ELF-1 (cell line): ENCODE results near the gene CHRNA4.

ENCODE experiments used
- DNase-seq: peaks from one replicate; pipeline ENCODE4 v3.0.0-alpha.2; 2016; ENCODE audit warnings: low read depth, low spot score

The CHRNA4 gene

GRCh38 chr20:63360850-63361518 is at the start of gene CHRNA4:
Gene CHRNA4 (minus strand): TSS chr20:63361349. CDS start chr20:63361165, 184 bp downstream.
- DNase-seq = no peak

DNA sequence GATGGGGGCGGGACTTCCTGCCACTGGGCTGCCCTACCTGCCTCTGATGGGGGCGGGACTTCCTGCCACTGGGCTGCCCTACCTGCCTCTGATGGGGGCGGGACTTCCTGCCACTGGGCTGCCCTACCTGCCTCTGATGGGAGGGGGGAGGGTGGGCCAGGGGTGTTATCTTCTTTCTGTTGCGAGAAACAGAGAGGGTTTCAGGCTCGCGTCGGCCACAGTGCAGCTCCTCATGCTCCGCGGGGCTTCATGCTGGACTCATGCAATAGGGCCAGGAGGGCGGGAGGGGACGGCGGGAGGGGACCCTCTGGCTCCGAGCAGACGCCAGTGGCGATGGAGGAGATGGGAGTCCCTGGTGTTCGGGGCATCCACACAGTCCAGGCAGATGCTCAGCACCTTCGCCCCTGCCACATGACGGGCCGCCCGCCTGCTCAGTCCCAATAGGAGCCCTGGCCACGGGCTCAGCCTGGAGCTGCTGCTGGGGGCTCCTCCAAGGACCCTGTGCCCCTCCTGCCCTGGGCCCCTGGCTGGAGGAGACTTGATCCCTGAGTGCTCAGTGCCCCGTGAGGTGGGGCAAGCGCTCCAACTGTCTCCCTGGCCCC is 48.8 kb upstream of the CHRNA4 start:
- no peak for DNase-seq

GRCh38 chr20:63409066-63409833 is 48.1 kb upstream of the CHRNA4 start:
- no peak for DNase-seq

GRCh38 chr20:63408684-63409046 is 47.5 kb upstream of the CHRNA4 start:
- no peak for DNase-seq

- DNase-seq = no peak
These were observed 47.0 kb upstream of the CHRNA4 start for GRCh38 chr20:63407928-63408683.

DNA sequence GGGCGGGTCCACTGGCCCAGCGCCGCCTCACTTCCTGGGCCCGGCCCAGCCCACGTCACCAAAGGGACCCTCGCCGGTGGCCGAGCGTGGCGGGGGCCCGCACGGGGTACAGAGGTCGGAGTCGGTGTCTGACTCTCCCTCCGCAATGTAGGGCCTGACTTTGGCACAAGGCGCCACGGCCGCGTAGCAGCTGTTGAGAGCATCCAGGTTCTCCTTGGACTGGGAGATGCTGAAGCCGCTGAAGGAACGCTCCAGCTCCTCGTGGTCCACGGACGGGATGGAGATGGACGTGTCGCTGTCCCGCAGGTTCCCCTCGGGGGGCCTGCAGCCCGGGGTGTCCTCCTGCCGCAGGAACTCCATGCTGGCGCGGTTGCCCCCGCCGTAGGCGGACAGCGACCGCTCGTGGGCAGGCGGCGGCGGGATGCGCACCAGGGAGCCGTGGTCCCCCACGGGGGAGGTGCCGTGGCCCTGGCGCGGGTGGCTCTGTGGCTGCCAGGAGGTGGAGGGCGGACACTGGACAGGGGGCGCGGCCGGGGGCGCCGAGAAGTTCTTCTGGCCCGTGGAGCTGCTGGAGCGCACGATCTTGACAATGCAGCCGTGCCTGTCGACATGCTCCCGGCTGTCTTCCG is 45.6 kb upstream of the CHRNA4 start:
- DNase-seq = no peak

DNA sequence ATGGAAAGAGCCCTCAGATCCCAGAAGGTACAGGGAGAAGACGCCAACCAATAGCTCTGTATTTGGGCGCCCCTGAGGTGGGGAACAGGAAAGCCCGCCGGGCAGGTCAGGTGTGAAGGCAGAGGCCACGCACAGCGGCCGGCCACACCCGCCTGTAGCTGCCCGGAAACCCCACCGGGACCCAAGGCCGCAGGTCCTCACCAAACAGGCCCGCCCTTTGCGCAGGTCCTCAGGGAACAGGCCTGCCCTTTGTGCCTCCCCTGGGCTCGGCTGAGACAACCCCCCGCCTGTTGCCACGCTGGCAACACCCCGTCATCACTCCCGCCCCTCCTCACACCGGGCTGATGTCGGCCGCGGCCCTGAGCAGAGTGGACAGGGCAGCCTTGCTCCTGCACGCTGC is 44.9 kb upstream of the CHRNA4 start:
- DNase-seq = no peak

DNA sequence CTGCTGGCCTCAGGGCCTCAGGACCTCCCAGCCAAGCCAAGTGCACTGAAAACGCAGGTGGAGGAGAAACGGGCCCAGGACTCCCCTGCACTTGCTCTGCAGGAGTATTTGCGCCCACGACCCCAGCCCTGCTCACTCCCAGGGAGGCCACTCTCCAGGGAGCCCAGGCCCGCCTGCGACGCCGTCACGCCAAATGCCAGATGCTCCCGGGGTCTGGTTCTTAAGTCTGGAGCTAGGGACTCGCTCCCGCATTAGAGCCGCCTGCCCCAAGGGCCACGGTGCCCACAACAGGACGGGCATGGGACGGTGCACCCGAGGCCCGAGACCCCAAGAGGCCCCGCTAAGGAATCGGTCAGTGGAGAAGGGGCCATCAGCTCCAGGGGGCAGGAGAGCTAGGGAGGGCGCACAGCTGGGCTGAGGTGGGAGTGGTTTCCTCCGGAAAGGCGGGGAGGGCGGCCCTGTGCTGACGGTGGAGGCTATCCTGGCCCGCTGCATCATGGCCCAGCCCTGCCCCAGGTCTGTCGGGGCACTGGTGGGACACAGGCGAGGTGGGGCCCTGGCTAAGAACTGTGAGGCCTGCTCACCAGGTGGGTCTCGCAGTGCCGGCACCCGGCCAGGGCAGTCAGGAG is 44.1 kb upstream of the CHRNA4 start:
- no peak for DNase-seq

DNA sequence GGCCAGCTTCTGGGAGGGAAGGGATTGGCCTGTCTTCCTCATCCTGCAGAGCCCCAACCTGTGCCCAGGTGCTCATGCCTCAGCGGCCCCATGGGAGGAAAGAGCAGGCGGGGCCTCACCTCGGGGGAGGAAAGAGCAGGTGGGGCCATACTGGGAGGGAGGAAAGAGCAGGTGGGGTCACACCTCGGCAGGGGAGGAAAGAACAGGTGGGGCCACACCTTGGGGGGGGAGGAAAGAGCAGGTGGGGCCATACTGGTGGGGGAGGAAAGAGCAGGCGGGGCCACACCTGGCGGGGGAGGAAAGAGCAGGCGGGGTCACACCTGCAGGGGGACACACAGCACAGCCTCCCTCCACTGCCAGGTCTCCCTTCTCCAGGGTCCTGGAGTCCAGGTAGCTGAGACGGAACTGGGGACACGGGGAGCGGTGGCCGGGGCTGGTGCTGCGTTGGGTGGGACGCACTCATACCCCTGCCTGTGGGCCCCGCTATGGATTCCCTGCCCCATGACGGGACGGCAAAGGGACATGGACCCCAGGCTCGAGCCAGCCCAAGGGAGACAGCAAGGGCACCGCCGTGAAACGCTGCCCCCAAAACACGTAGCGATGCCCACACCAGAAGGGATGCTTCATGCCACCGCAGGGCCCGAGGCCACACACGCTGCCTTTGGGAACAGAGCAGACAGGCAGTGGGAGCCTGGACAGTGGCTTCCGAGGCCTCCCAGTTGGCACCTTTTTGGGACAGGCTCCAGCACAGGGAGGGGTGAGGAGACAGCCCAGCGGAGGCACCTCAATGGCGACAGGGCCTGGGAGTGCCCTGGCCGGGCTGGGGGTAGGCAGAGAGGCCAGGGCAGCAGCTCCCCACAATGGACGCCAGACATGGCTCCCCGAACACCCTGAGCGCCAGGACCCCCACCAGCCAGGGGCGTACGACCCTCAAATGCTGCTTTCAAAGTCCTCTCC is 43.3 kb upstream of the CHRNA4 start:
- no peak for DNase-seq

GRCh38 chr20:63403403-63404105 is 42.4 kb upstream of the CHRNA4 start:
- DNase-seq = no peak

GRCh38 chr20:63402860-63403220 is 41.7 kb upstream of the CHRNA4 start:
- DNase-seq = no peak

DNA sequence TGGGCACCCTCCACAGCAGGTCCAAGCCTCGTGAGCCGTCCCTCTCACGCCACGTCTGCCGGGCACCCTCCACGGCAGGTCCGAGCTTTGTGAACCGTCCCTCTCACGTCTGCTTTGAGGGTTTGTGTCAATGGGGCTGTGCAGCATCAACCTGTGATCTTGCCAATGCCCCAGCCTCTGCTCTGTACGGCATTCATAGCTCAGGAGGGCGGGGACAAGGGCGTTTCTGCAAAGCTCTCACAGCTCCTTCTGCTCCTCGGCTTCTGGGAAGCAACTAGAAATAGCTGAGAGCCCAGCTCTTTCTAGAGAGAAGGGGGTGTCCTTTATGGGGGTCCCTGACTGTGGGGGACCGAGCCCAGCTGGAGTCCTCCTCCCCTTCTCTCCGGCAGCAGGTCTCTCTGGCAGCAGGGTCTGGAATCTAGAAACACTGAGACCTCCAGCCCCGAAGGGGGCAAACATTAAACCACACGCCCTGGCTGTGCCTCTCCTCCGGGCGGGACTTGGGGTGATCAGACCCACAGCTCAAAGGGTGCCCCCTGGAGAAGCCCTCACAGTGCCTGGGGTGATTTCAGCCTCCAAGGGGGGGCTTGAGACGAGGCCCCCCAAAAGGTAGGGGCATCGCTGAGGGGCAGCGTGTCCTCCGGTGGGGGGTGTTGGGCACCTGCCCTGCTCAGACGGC is 41.2 kb upstream of the CHRNA4 start:
- DNase-seq = no peak

DNA sequence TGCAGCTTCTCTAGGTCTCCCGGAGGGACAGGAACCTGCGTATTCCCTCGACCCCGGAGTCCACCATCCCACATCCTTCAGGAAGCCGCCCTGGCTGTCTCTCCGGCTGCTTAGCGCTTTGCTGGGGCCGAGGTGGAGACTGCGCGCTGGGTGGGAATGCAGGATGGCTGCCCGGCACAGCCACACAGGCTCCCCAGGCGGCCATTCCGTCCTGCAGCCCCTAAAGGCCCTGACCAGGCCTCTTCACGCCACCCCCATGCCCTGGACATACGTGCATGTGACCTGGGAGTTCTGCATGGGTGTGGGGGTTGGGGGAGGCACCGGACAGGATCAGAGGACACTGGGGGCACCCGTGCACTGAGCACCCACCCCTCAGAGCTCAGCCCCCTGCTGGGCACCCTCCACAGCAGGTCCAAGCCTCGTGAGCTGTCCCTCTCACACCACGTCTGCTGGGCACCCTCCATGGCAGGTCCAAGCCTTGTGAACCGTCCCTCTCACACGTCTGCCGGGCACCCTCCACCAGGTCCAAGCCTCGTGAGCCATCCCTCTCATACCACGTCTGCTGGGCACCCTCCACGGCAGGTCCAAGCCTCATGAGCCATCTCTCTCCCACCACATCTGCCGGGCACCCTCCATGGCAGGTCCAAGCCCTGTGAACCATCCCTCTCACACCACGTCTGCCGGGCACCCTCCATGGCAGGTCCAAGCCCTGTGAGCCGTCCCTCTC is 40.4 kb upstream of the CHRNA4 start:
- no peak for DNase-seq

- DNase-seq = no peak
These were observed 39.5 kb upstream of the CHRNA4 start for GRCh38 chr20:63400486-63401210.

GRCh38 chr20:63399596-63400375 is 38.6 kb upstream of the CHRNA4 start:
- DNase-seq = no peak

DNA sequence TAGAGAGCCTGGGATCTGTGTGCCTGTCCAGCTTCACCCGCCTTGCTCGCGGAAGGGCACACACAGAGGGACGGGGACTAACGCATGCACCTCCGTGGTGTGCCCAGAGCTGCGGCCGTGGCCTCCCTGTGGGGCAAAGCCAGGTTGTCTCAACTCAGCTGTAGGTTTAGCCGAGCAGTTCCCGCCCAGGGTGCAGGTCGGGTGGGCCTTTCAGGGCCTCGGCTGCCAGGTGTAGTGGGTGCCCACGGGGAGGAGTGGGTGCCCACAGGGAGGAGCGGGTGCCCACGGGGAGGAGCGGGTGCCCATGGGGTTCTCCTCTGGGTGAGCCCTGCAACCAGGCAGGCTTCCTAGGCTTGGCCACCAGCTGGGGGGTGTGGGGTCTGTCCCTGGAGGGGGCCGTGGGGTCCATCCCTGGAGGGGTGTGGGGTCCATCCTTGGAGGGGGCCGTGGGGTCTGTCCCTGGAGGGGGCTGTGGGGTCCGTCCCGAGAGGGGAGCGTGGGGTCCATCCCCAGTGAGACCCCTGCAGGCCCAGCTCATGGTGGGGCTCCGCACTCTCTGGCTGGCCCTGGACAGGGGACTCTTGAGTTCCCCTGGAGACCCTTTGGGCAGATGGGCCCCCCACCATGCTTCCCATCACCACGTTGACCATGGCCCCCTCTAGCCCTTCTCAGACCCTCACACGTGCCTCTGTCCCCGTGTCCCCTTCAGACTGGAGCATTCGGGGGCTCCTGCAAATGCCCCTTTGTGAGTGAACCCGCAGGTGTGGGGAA is 37.8 kb upstream of the CHRNA4 start:
- no peak for DNase-seq
